Endodermal cell (in vitro differentiated cells): Measurements from ENCODE around the gene PLXNB2. TPM values are rescaled to one million over a fixed set of nuclear protein-coding genes. Genes with fewer than 3 reads are reported as not detected.
A peak's percentile ranks its signal among the peaks of the same experiment; 100 is the strongest.

Source experiments
- DNase-seq: peaks from one replicate; pipeline ENCODE4 v3.0.0-alpha.2; 2017
- H3K27ac ChIP-seq: 2 replicates; pipeline ENCODE4 v1.5.1; 2013; ENCODE audit warnings: mild to moderate bottlenecking, low read depth, low read length, moderate library complexity
- H3K27me3 ChIP-seq: 2 replicates; pipeline ENCODE4 v1.6.1; 2013; ENCODE audit warnings: mild to moderate bottlenecking, low read length, moderate library complexity; ENCODE audit not compliant: insufficient read depth, control insufficient read depth, poor library complexity, severe bottlenecking
- H3K36me3 ChIP-seq: 2 replicates; pipeline ENCODE4 v1.7.0; 2013; ENCODE audit warnings: mild to moderate bottlenecking, low read length, moderate library complexity; ENCODE audit not compliant: control insufficient read depth, insufficient read depth
- H3K4me1 ChIP-seq: one replicate; pipeline ENCODE4 v1.7.0; 2013; ENCODE audit warnings: low read length; ENCODE audit not compliant: control insufficient read depth, insufficient read depth
- H3K4me3 ChIP-seq: 2 replicates; pipeline ENCODE4 v1.5.1; 2013; ENCODE audit warnings: mild to moderate bottlenecking, low read length, moderate library complexity
- H3K9ac ChIP-seq: 2 replicates; pipeline ENCODE4 v1.6.1; 2013; ENCODE audit warnings: mild to moderate bottlenecking, low read length, moderate library complexity; ENCODE audit not compliant: poor library complexity, severe bottlenecking; ENCODE audit errors: extremely low read depth
- H3K9me3 ChIP-seq: 2 replicates; pipeline ENCODE4 v1.6.1; 2013; ENCODE audit warnings: mild to moderate bottlenecking, low read length, moderate library complexity; ENCODE audit not compliant: control insufficient read depth
- H3K27ac Mint-ChIP-seq: 2 replicates; pipeline ENCODE4 v1.8.0; 2020; ENCODE audit warnings: mixed read lengths
- H3K27me3 Mint-ChIP-seq: 2 replicates; pipeline ENCODE4 v1.8.0; 2021; ENCODE audit warnings: mild to moderate bottlenecking, mixed read lengths; ENCODE audit not compliant: insufficient read depth
- H3K36me3 Mint-ChIP-seq: 2 replicates; pipeline ENCODE4 v1.8.0; 2020; ENCODE audit warnings: low read depth, mixed read lengths
- H3K4me1 Mint-ChIP-seq: 2 replicates; pipeline ENCODE4 v1.8.0; 2020; ENCODE audit warnings: mixed read lengths
- H3K4me3 Mint-ChIP-seq: 2 replicates; pipeline ENCODE4 v1.8.0; 2020; ENCODE audit warnings: mild to moderate bottlenecking, moderate library complexity, mixed read lengths
- H3K9me3 Mint-ChIP-seq: 2 replicates; pipeline ENCODE4 v1.8.0; 2020; ENCODE audit warnings: mild to moderate bottlenecking, mixed read lengths
- WGBS, 2 experiments: methylation state at CpG; one replicate each; pipeline versions ENCODE4 v1.1.5 to v1.1.7; 2013; ENCODE audit warnings: missing lambda C conversion rate in 2 of 2, mixed read lengths in 1 of 2; ENCODE audit not compliant: insufficient coverage in 1 of 2, insufficient read length in 1 of 2; 5-methylcytosine and 5-hydroxymethylcytosine counted together
- total RNA-seq, 2 donors: library from RNA; stranded (reverse); fragmentation: NEBNext Ultra II Directional in 1 of 2; extraction: Animal tissue kit (Norgen Biotek cat#: 25700) in 1 of 2; gene quantifications; 2 replicates in 1 of 2; 3 replicates in 1 of 2; pipeline ENCODE4 v1.2.1, GENCODE V29; 2021
- TF ChIP-seq, protein P1 (sequence below): fragments of 200-600 bp; sonication (generic); conservative IDR thresholded peaks from 2 replicates; pipeline ENCODE4 v1.5.0; 2021; ENCODE audit warnings: antibody characterized with exemption, mild to moderate bottlenecking

PLXNB2 gene
- total RNA-seq, 2 donors from 2014 or later = 94.7 to 97.7 TPM

DNA sequence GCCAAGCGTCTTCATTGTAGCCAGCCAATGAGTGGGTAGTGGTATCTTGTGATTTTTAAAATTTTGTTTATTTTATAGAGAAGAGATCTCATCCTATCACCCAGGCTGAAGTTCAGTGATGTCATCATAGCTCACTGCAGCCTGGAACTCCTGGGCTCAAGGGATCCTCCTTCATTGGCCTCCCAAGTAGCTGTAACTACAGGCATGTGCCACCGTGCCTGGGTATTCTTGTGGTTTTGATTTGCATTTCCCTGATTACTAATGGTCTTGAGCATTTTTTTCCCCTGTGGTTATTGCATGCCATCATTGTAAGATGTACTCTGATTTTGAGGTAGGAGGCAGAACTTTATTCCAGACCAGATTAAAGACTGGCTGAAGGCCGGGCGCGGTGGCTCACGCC is 21.8 kb upstream of the PLXNB2 start:
- DNase-seq = no peak
- H3K9me3 ChIP-seq = no peaks in the 10 kb centered on the region
- TF ChIP-seq, protein P1, sequence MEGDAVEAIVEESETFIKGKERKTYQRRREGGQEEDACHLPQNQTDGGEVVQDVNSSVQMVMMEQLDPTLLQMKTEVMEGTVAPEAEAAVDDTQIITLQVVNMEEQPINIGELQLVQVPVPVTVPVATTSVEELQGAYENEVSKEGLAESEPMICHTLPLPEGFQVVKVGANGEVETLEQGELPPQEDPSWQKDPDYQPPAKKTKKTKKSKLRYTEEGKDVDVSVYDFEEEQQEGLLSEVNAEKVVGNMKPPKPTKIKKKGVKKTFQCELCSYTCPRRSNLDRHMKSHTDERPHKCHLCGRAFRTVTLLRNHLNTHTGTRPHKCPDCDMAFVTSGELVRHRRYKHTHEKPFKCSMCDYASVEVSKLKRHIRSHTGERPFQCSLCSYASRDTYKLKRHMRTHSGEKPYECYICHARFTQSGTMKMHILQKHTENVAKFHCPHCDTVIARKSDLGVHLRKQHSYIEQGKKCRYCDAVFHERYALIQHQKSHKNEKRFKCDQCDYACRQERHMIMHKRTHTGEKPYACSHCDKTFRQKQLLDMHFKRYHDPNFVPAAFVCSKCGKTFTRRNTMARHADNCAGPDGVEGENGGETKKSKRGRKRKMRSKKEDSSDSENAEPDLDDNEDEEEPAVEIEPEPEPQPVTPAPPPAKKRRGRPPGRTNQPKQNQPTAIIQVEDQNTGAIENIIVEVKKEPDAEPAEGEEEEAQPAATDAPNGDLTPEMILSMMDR = no peak
- Mint-ChIP-seq H3K4me1 (peaks cover 6% of the 10 kb centered on the region), H3K36me3 (no peaks in the 10 kb centered on the region), H3K27ac (no peak overlapping the region), H3K4me3 (no peak overlapping the region), H3K9me3 (no peaks in the 10 kb centered on the region), H3K27me3 (peaks cover 28% of the 10 kb centered on the region)
- H3K4me1 ChIP-seq = no peaks in the 10 kb centered on the region
- no peak overlapping the region for H3K4me3 ChIP-seq
- 96 to 100% methylated on average over 2 to 5 of the region's 6 CpGs for WGBS, 2 experiments
- H3K27ac ChIP-seq = no peak overlapping the region
- no peaks in the 10 kb centered on the region for H3K36me3 ChIP-seq
- H3K27me3 ChIP-seq = peaks cover 7% of the 10 kb centered on the region
- no peak overlapping the region for H3K9ac ChIP-seq

DNA sequence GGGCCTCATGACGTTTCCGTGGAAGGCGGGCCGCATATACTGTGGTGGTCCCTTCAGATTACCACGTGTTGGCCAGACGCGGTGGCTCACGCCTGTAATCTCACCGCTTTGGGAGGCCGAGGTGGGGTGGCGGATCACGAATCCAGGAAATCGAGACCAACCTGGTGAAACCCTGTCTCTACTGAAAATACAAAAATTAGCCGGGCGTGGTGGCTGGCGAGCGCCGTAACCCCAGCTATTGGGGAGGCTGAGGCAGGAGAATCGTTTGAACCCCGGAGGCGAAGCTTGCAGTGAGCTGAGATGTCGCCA is 20.2 kb upstream of the PLXNB2 start:
- Histone ChIP-seq H3K9me3 (no peaks in the 10 kb centered on the region), H3K4me1 (no peaks in the 10 kb centered on the region), H3K4me3 (peak overlapping the region; percentile 78), H3K27ac (no peak overlapping the region), H3K9ac (peak overlapping the region; percentile 51), H3K36me3 (no peaks in the 10 kb centered on the region), H3K27me3 (peaks cover 7% of the 10 kb centered on the region)
- TF ChIP-seq, protein P1 = no peak
- H3K4me3 Mint-ChIP-seq = peak overlapping the region; percentile 73
- no peak for DNase-seq
- WGBS, 2 experiments = 93 to 96% methylated on average over 21 to 22 of the region's 22 CpGs
- H3K36me3 Mint-ChIP-seq = no peaks in the 10 kb centered on the region
- H3K27ac Mint-ChIP-seq = no peak overlapping the region
- H3K9me3 Mint-ChIP-seq = no peaks in the 10 kb centered on the region
- H3K4me1 Mint-ChIP-seq = peaks cover 6% of the 10 kb centered on the region
- H3K27me3 Mint-ChIP-seq = peaks cover 29% of the 10 kb centered on the region

DNA sequence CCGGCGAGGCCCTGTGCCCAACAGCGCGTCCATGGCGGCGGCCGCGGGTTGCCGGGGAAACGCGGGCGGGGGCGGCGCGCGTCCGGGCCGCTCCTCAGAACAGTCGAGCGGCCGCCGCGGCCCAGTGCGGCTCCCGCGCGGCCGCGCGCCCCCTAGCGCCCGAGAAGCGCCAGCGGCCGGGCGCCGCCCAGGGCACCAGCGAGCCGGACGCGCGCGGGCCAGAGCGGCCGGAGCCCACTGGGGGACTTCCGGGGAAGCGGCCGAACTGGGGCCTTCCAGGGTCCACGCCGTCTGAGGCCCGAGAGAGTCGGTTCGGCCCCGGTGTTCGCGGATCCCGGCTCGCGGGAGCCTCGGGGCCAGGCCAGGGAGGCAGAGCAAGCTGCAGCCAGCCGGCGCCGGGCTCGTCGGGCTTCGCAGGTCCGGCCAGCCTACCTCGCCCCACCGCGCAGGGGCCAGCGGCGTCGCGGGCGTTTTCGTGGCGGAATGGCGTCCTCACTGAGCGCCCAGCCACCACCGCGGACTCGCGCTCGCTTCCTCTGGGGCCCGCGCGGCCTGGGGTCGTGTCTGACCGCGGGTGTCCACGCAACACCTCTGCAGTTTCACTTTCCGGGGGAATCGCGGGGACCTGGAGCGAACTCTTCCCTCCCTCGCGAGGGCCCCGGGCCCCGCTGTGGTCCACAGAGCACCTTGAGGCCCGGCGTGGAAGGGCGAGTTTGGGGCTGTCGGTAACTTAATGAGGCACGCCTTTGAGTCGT is 19.7 kb upstream of the PLXNB2 start, which contains the start of gene DENND6B:
Gene DENND6B (minus strand): TSS at position 57 of the 755 bp plus-strand sequence. CDS start 24 bp downstream, at position 33.
- peak within 1 kb of the TSS; percentile 51 for H3K9ac ChIP-seq
- Mint-ChIP-seq H3K27ac (no peak within 1 kb of the TSS), H3K36me3 (no peaks in the 10 kb centered on the region), H3K4me3 (peak within 1 kb of the TSS; percentile 73), H3K9me3 (no peaks in the 10 kb centered on the region), H3K27me3 (peaks cover 29% of the 10 kb centered on the region), H3K4me1 (peaks cover 6% of the 10 kb centered on the region)
- peaks cover 7% of the 10 kb centered on the region for H3K27me3 ChIP-seq
- H3K27ac ChIP-seq = peak within 1 kb of the TSS; percentile 44
- H3K4me3 ChIP-seq = peak within 1 kb of the TSS; percentile 82
- TF ChIP-seq, protein P1 = peak; percentile 73
- no peaks in the 10 kb centered on the region for H3K36me3 ChIP-seq
- no peaks in the 10 kb centered on the region for H3K4me1 ChIP-seq
- H3K9me3 ChIP-seq = no peaks in the 10 kb centered on the region
- WGBS, 2 experiments = 12 to 23% methylated on average over 79 to 105 of the region's 105 CpGs
- peak; percentile 89 for DNase-seq
